Measurements from ENCODE around the gene HBG2.

Gene HBG2

DNA sequence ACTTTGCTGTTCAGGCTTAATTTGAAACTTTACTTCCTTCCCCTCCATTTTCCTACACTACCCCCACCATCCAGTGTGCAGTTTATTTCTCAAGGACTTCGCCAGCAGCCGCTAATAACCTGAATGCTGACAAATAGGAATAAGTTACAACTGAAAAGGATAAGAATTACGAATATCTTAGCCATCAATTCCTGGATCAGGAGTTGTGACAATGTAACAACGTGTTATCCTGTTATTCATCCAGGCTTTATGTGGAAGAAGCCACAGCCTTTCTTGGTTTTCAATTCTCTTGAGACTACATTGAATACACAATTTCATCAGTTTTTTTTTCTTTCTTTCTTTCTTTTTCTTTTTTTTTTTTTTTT, 10.8 kb downstream of the HBG2 start:
- no peak overlapping the region for H3K4me3 ChIP-seq (ENCODE audit: control insufficient read depth, low read depth, low read length)
- TF ChIP-seq CTCF (IDR thresholded peaks at IDR 0.05; ENCODE audit: control insufficient read depth, insufficient read depth, low read depth, low read length, missing control alignments): no peak

GRCh38 chr11:5242933-5243815, 11.4 kb downstream of the HBG2 start:
- no peak overlapping the region for H3K4me3 ChIP-seq (ENCODE audit: control insufficient read depth, low read depth, low read length)
- no peak for DNase-seq (ENCODE audit: low read depth)
- no peak for TF ChIP-seq CTCF (IDR thresholded peaks at IDR 0.05; ENCODE audit: control insufficient read depth, insufficient read depth, low read depth, low read length, missing control alignments)

More for the DNA sequence above, 10.8 kb downstream of the HBG2 start:
- no peak for DNase-seq (ENCODE audit: low read depth)

DNA sequence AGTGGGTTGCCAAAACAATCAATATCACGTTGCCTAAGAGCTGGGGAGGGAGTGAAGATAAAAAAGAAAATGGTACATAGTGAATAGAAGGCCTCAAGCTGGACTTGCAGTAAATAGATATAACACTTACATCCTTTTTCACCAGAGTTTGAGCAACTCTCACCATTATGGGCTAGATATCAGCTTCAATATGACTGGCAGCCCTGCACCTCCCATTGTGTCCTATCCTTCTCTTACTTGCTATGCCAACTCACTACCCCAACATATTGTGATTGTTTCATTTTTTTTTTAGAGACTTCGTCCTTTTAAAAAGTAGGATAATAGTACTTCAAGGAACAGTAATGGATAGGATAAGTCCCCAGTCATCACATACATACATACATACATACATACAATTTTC, 12.4 kb downstream of the HBG2 start:
- no peak for DNase-seq (ENCODE audit: low read depth)
- TF ChIP-seq CTCF (IDR thresholded peaks at IDR 0.05; ENCODE audit: control insufficient read depth, insufficient read depth, low read depth, low read length, missing control alignments): no peak
- H3K4me3 ChIP-seq (ENCODE audit: control insufficient read depth, low read depth, low read length): no peak overlapping the region

- H3K4me3 ChIP-seq (ENCODE audit: control insufficient read depth, low read depth, low read length): no peak overlapping the region
- TF ChIP-seq CTCF (IDR thresholded peaks at IDR 0.05; ENCODE audit: control insufficient read depth, insufficient read depth, low read depth, low read length, missing control alignments): no peak
- DNase-seq (ENCODE audit: low read depth): no peak
These were observed 13.1 kb downstream of the HBG2 start for GRCh38 chr11:5241458-5241857.

DNA sequence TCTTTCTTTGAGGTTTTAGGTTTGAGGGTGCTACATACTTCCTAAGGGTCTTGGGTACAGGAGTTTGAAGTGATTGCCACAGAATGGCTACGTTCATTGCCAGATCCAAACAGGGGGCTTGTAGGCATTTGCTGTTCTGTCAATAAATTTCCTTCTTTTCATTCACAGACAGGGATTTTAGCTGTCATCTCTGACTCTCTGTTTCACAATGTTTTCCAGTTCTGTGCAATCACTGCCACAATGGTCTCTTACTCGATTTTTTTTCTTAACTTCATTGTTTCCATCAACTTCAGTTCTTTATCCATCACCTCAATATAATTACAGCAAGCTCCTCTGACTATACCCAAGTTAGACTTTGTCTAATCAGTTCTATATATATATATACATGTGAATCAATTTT, 14.1 kb downstream of the HBG2 start:
- no peak for TF ChIP-seq CTCF (IDR thresholded peaks at IDR 0.05; ENCODE audit: control insufficient read depth, insufficient read depth, low read depth, low read length, missing control alignments)
- no peak overlapping the region for H3K4me3 ChIP-seq (ENCODE audit: control insufficient read depth, low read depth, low read length)
- DNase-seq (ENCODE audit: low read depth): no peak

DNA sequence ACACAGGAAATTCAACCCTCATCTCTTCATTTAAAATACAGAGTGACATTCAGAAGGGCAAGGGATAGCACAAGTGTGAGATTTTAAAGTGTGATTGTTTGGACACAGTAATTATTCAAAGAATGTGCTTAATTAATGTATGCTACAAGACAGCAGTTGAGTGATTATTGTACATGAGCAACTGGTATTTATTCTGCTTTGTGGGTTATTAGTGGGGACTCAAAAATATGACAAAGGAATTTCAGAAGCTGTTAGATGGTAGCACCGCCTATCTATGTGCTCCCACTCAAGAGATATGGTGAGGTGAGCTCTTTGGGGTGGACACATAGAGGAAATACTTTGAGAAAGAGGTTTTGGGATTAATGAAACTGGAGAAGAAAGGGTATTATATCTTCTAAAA, 14.5 kb downstream of the HBG2 start:
- no peak for DNase-seq (ENCODE audit: low read depth)
- no peak for TF ChIP-seq CTCF (IDR thresholded peaks at IDR 0.05; ENCODE audit: control insufficient read depth, insufficient read depth, low read depth, low read length, missing control alignments)
- no peak overlapping the region for H3K4me3 ChIP-seq (ENCODE audit: control insufficient read depth, low read depth, low read length)
